BJ (cell line): ENCODE data around the gene ANP32A. TPM values are rescaled to one million over a fixed set of nuclear protein-coding genes. Genes with fewer than 3 reads are reported as not detected.
A peak's percentile ranks its signal among the peaks of the same experiment; 100 is the strongest.

Experiments used
- CTCF ChIA-PET: fragments of 350-600 bp; formaldehyde crosslinking; extraction: SDS; loops from one replicate; lab custom pipeline; 2021; ENCODE audit warnings: antibody characterized with exemption, inconsistent platforms; lab: Yijun Ruan, JAX
- POLR2A ChIA-PET: fragments of 300-600 bp; sonication (Branson Sonifier 250); formaldehyde crosslinking; extraction: SDS; loops from one replicate; lab custom pipeline; 2021; ENCODE audit warnings: antibody characterized with exemption; lab: Charles Lee
- DNase-seq: peaks from one replicate; pipeline ENCODE4 v3.0.0-alpha.2; 2011; ENCODE audit warnings: low read depth
- H3K27me3 ChIP-seq: 2 replicates; pipeline ENCODE4 v1.6.0; 2011; ENCODE audit warnings: low read length; ENCODE audit not compliant: control insufficient read depth, insufficient read depth
- H3K36me3 ChIP-seq: 2 replicates; pipeline ENCODE4 v1.5.1; 2011; ENCODE audit warnings: low read length; ENCODE audit not compliant: control insufficient read depth, insufficient read depth
- H3K4me3 ChIP-seq: 2 replicates; pipeline ENCODE4 v1.5.1; 2011; ENCODE audit warnings: low read depth, mild to moderate bottlenecking, control low read depth, low read length
- CTCF ChIP-seq: IDR thresholded peaks from 2 replicates; pipeline ENCODE4 v1.5.1; 2011; ENCODE audit warnings: low read depth, mild to moderate bottlenecking, control low read depth, inconsistent platforms, low read length, moderate library complexity; ENCODE audit not compliant: insufficient read depth
- polyA plus RNA-seq: library from polyadenylated mRNA; depleted of rRNA; stranded (reverse); fragments of >200 nt; gene quantifications from 2 replicates; pipeline ENCODE4 v1.2.3, GENCODE V29; 2011

The ANP32A gene
- polyA plus RNA-seq, 1 experiment = 36.2 TPM

- no peaks in the 10 kb centered on the region for H3K27me3 ChIP-seq
- no peak for DNase-seq
- no peaks in the 10 kb centered on the region for H3K36me3 ChIP-seq
- ChIA-PET CTCF (no interaction called here), POLR2A (no interaction called here)
- H3K4me3 ChIP-seq = no peak overlapping the region
- TF ChIP-seq CTCF = no peak
Observed at GRCh38 chr15:68823561-68823960, 2.9 kb upstream of the ANP32A start.

DNA sequence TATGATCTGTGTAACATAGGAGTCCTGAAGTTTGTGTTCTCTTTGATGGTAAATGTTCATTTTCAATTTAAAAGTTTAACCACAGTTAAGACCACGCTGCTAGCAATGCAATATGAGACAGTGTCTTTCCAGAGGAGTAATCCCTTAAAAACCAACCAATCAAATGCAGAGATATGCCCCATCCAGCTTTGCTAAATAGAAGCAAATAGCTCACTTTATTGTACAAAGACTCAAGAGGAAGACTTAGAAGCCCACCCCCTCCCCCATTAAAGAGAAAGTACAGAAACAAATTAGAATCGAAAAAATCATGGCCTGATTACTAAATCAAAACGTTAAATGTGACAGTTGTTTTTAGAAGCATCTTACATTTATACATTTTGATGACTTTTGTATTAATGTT lies 2.1 kb upstream of the ANP32A start:
- TF ChIP-seq CTCF = no peak
- Histone ChIP-seq H3K36me3 (no peaks in the 10 kb centered on the region), H3K27me3 (no peaks in the 10 kb centered on the region), H3K4me3 (no peak overlapping the region)
- DNase-seq = no peak
- ChIA-PET POLR2A (no interaction called here), CTCF (no interaction called here)

GRCh38 chr15:68821841-68822381 lies 1.2 kb upstream of the ANP32A start:
- H3K4me3 ChIP-seq = peak overlapping the region; percentile 99
- no peaks in the 10 kb centered on the region for H3K27me3 ChIP-seq
- no peak for TF ChIP-seq CTCF
- ChIA-PET POLR2A (no interaction called here), CTCF (no interaction called here)
- DNase-seq = no peak
- H3K36me3 ChIP-seq = no peaks in the 10 kb centered on the region

DNA sequence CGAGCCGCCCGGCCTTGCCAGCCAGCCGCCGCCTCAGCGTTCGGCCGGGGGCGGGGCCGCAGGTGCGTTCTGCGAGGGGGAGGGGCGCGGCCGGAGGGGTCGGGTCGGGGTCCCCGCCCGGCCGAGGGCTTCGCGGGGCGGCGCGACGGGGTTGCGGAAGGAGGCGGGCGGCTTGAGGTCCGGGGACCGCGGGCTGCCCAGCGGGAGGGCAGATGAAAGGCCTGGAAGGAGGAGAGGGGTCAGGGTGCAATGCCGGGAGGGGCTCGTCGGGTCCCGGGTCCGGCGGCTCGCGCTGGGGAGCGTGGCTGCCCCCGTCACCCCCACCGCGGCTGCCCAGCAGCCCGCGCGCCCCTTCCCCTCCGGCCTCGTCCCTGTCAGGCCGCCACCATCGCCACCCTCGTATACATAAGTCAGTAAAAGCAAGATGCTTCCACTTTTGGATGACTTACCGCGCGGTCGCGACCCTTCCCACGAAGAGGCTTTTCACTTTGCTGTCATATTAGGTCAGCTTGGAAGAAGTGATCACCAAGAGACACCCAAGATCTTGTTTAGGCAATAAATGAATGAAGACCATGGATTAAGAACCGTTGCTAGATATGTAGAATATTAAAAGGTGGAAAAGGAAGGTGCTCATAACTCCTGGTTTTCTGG lies 620 bp upstream of the ANP32A start:
- H3K27me3 ChIP-seq = no peaks in the 10 kb centered on the region
- POLR2A ChIA-PET = no interaction called here
- no peak for TF ChIP-seq CTCF
- DNase-seq = no peak
- CTCF ChIA-PET = no interaction called here
- peak overlapping the region; percentile 99 for H3K4me3 ChIP-seq
- no peaks in the 10 kb centered on the region for H3K36me3 ChIP-seq

- Histone ChIP-seq H3K36me3 (no peaks in the 10 kb centered on the region), H3K27me3 (no peaks in the 10 kb centered on the region), H3K4me3 (peak overlapping the region; percentile 99)
- TF ChIP-seq CTCF = no peak
- ChIA-PET POLR2A (no interaction called here), CTCF (interaction anchor here (0.9 kb wide), 1 partner anchor 41 kb away, joined by 3 read pairs; no protein-coding TSS in a partner anchor)
- DNase-seq = no peak
Observed at GRCh38 chr15:68819495-68820294, 1.0 kb downstream of the ANP32A start.
